Daoy (cell line): ENCODE results near the gene ZNF100. TPM values are rescaled to one million over a fixed set of nuclear protein-coding genes. Genes with fewer than 3 reads are reported as not detected.
"Not testable (repeated sequence)": the region's sequence is repeated elsewhere in the genome, so short reads cannot be mapped to it uniquely, and the experiment has no call there.

ENCODE experiments used
- DNase-seq: peaks from one replicate; pipeline ENCODE4 v3.0.0-alpha.2; 2015; ENCODE audit warnings: low read depth
- total RNA-seq: library from RNA; depleted of rRNA; stranded (reverse); fragments of >200 nt; shearing (Covaris generic); gene quantifications from 2 replicates; pipeline ENCODE4 v1.2.3, GENCODE V29; 2014; rRNA removed

ZNF100 gene
- total RNA-seq, 1 experiment from 2014 or later: 5.3 TPM

DNA sequence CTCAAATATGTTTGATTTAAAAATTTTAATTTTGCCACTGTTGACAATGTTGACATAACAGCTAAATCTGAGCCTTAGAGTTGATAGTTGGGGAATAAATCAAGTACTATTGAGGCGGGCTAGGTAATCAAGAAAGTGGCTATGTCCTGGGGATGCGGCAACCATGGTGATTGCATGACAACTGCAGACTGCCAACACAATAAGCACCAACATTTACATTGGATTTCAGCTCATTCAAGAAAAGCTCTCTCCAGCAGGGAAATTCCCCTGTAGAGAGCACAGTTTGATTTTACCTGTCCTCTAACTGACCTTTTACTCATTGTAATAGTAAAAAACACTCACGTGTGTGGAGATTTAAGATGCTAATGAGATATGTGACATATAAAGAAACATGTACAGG is 63.1 kb downstream of the ZNF100 start:
- no peak for DNase-seq

DNA sequence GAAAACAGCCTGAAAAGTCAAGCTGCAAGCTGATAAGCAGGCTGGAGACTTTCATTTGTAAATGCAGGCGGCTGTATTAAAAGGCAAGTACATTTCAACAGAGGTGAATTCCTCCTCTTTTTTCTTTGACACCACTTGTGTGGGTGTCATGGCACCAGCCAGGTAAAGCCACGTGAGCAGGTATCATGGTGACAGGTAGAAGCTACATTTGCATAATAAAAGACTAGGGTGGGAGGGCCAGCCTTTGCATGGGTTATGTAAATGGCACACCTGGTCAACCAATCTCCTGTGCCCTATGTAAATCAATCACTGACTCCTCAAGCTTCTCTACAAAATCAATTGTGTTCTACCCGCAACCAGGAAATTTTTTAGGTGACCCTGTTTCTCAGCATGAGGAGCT is 68.2 kb downstream of the ZNF100 start:
- DNase-seq: no peak

DNA sequence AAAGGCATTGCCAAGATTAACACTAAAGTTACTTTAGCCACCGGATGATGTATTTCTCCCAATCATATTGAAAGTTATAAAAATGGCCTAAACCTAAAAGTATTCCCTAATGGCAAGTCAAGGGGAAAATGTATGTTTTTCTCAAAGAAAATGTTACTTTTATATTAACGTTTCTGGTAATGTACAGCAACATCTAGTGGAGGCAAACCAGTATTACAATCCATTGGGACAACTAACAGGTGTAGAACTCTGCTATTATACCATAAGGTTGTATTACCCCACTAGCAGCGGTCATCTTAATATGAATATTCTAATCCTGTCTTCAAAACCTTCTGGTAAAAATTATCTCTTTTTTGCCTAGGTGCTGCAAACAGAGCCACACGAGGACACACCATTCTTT is 69.2 kb downstream of the ZNF100 start:
- no peak for DNase-seq

DNA sequence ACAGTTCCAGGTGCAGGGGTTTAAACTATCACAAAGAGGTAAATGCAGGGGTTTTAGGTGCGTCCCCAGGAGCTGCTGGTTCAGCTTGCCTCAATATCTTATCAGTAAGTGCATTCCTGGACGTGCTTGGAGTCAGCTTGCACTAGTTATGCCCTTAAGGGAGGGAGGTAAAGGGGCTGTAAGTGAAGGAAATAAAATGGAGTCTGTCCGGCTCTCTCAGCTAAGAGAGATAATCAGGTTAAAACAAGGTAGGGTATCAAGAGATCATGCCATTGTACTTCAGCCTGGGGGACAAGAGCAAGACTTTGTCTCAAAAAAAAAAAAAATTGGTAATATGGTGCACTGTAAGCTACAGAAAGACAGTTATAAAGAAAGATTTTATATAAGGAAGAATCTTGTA is 69.7 kb downstream of the ZNF100 start:
- no peak for DNase-seq

DNA sequence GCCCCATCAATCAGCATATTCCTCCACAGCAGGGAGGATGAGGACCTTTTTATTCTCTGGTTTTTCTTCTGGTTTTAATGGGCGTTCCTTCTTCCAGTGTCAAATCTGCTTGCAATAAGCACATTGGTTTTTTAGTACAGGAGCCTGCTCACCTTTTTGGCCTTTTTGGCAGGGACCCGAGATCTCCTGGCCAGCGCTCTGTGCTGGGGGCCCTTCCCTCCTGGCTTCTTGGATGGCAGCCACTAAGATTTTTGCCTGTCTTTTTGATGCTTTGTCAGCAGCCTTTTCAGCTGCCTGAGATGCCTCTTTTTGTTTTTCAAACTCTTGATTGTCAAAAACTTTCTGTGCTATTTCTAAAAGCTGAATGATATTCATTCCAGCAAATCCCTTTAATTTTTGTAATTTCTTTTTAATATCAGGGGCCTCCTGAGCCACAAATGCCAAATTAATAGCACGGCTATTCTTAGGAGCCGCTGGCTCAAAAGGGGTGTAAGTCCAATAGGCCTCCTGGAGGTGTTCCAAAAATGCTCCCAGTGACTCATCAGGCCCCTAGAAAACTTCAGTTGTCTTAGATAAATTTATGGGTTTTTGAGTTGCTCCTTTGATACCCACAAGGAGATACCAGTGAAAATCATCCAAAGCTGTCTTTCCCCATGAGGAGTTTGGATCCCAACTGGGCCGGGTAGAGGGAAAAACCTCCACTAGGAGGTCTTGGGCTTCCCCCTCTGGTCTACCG is 73.0 kb downstream of the ZNF100 start:
- no peak for DNase-seq

DNA sequence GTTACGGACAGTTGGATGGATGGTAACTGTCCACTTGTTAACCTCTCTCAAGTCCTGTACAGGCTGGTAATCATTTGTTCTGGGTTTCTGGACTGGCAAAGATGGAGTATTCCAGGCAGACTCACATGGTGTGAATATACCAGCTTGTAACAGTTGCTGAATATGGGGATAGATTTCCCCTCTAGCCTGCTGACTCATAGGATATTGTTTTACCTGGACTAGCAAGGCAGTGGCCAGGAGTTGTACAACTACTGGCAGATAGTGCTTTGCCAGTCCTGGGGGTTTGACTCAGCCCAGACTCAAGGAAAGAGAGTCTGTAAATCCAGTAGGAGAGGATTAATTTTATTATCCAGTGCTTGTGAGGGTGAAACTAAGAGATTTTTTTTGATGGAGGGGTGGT is 74.0 kb downstream of the ZNF100 start:
- no peak for DNase-seq

DNA sequence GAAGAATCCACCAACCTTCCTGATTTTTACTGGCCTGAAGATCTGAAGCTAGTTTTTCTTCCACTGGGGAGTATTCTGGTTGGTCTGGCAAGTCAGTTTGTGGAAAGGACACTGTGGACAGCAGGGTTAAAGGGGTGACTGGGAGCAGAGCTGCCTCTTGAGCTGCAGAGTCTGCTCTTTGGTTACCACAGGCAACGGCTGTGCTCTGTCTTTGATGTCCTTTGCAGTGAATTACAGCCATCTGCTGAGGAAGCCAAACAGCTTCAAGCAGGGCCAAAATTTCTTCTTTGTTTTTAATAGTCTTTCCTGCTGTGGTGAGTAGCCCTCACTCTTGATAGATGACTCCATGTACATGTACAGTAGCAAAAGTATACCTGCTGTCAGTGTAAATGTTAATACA is 75.7 kb downstream of the ZNF100 start:
- no peak for DNase-seq

DNA sequence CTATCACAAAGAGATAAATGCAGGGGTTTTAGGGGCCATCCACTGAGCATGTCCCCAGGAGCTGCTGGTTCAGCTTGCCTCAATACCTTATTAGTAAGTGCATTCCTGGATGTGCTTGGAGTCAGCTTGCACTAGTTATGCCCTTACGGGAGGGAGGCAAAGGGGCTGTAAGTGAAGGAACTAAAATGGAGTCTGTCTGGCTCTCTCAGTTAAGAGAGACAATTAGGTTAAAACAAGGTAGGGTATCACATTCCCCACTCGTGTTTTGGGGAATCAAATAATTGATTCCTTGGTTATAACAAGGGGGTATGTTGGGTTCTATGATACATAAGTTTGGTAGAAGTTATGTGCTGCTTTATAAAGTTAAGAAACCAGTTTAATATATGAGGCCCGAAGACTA is 78.9 kb downstream of the ZNF100 start:
- no peak for DNase-seq

DNA sequence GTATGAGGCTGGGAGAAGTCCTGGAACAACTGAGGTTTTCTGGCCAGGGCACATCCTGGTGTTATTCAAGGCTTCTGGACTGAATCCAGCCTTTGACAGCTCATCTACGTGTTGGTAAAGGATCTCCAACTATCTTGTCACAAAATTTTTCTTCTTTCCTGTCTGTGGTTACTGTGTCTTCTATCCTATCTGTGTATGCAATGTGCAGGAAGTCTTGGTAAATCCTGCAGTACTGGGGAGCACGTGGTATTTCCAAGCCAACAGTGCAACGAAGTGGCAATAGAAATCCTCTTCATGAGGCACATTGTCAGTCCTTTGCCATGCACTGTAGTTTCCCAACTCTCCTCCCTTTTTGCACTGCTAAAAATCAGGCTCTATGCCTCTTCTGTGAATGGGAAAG is 86.7 kb downstream of the ZNF100 start:
- DNase-seq: no peak

DNA sequence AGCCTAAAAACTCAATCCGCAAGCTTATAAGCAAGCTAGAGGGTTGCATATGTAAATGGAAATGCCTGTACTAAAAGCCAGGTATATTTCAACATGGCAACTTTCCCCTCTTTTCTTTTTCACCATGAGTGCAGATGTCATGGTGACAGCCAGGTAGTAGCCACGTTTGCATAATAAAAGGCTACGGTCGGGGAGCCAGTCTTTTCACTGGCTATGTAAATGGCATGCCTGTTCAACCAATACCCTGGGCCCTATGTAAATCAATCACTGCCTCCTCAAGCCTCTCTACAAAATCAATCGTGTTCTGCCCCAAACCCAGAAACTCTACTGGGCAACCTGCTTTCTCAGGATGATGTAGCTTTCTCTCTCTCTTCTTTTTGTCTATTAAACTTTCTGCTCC is 87.4 kb downstream of the ZNF100 start:
- DNase-seq: no peak

DNA sequence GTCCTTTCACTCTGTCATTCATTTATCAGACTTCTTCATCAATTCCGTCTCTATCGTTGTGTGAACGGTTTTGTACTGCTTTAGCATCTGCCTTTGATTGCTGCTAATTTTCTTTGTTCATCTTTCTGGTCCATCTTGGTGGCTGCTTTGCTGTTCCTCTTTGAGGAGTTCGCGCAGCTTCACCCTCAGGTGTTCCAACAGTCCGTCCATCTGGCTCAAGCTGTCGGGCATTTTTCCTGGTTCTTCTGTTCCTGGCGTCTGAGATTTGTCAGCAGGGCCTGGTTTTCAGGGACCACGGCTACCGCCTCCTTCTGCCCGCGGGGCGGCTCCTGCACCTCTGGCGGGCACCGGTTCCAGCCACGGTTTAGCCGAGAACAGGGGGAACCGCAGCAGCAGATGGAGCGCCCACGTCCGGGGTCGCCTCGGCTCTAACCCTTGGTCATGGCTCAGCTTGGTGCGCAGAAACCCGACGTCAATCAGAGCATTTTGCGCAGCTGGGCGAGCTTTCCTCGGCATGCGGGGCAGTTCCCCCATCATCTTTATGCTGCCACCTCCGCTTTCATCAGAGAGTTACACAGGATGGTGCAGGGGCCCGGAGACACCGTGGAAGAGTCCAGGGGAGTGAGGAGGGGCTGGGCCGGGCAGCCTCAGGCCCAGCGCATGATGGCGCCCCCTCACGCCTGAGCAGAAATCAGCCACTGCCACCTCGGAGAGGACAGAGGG is 89.5 kb downstream of the ZNF100 start:
- DNase-seq: no peak

DNA sequence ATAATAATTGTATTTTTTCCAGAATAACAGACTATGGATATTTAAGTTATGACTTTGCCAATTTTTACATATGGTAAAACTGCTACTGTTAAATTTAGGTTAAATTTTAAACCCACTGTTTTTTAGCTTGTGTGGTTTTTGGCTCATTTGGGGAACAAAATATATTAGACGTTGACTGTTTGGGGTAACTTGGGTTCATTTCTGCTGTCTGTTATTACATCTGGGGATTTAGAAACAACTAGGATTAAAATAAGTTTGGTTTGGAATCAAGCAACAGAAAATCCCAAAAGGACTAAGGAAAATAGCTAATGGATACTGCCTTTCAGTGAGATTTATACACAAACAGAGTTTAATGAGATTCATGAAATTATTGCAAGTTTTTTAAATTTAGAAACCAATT is 92.9 kb downstream of the ZNF100 start:
- no peak for DNase-seq

DNA sequence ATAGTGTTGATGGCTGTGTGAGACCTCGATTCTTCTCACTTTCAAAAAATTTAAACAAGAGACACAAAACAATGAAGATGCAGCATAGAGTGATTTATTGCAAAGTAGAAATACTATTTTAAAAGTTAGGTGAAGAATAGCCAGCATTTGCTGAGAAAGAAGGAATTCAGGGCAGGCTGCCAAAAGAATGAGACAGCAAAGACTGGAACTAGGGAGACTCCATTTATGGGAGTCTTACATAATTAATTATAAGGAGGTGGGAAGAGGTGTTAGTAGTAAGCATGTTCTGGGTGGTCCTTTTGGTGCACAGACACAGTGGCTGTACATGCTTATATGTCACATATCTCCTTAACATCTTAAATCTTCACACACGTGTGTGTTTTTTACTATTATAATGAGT is 93.9 kb downstream of the ZNF100 start:
- DNase-seq: not testable (repeated sequence)

Other genes starting within 250 kb of the ZNF100 start
- gene ZNF43, start 68.6 kb upstream of the ZNF100 start, total RNA-seq: 8.1 and 8.7 TPM in 2 replicates
- 4.0 and 4.3 TPM in 2 replicates for gene ZNF208, start 243.4 kb upstream of the ZNF100 start, total RNA-seq